HUES48 (cell line): ENCODE results near the gene COA3.
"Not testable (repeated sequence)": the region's sequence is repeated elsewhere in the genome, so short reads cannot be mapped to it uniquely, and the experiment has no call there.

ENCODE experiments used
- H3K27ac ChIP-seq: one replicate; pipeline ENCODE4 v1.7.0; 2013; ENCODE audit warnings: low read depth, low read length, inconsistent platforms
- H3K27me3 ChIP-seq: 2 replicates; pipeline ENCODE4 v1.6.1; 2013; ENCODE audit warnings: mild to moderate bottlenecking, low read length; ENCODE audit not compliant: control insufficient read depth, insufficient read depth
- H3K36me3 ChIP-seq: 2 replicates; pipeline ENCODE4 v1.6.1; 2013; ENCODE audit warnings: low read length; ENCODE audit not compliant: control insufficient read depth, insufficient read depth
- H3K4me1 ChIP-seq: 2 replicates; pipeline ENCODE4 v1.6.1; 2013; ENCODE audit warnings: mild to moderate bottlenecking, low read length; ENCODE audit not compliant: control insufficient read depth, insufficient read depth
- H3K4me3 ChIP-seq: 2 replicates; pipeline ENCODE4 v1.5.1; 2013; ENCODE audit warnings: mild to moderate bottlenecking, low read depth, low read length
- H3K9ac ChIP-seq: 2 replicates; pipeline ENCODE4 v1.6.1; 2013; ENCODE audit warnings: mild to moderate bottlenecking, low read depth, low read length, moderate library complexity
- H3K9me3 ChIP-seq: 2 replicates; pipeline ENCODE4 v1.6.1; 2013; ENCODE audit warnings: low read length; ENCODE audit not compliant: control insufficient read depth, insufficient read depth

COA3 gene

GRCh38 chr17:42779936-42780850, 18.3 kb downstream of the COA3 start, which contains the start of gene WNK4:
TSS of gene WNK4 (plus strand) at chr17:42780610. CDS start at chr17:42780699, 89 bp downstream.
- Histone ChIP-seq H3K4me1 (0 out of 2 replicates have a peak, but pooled peaks cover 5% of the 10 kb centered on the region), H3K4me3 (peak within 1 kb of the TSS; percentile 63), H3K9me3 (no peaks in the 10 kb centered on the region), H3K27ac (peak within 1 kb of the TSS; percentile 68), H3K9ac (no peak within 1 kb of the TSS; the same call in 1 of the 2 replicates), H3K36me3 (peaks cover 38% of the 10 kb centered on the region), H3K27me3 (peaks cover 20% of the 10 kb centered on the region)

- H3K9ac ChIP-seq: no peak overlapping the region
- H3K27ac ChIP-seq: no peak overlapping the region
- peaks cover 20% of the 10 kb centered on the region for H3K27me3 ChIP-seq
- H3K9me3 ChIP-seq: no peaks in the 10 kb centered on the region
- H3K4me3 ChIP-seq: peak overlapping the region; percentile 63
- peaks cover 46% of the 10 kb centered on the region for H3K36me3 ChIP-seq
- 0 out of 2 replicates have a peak, but pooled peaks cover 5% of the 10 kb centered on the region for H3K4me1 ChIP-seq
These were observed 19.1 kb downstream of the COA3 start for GRCh38 chr17:42779304-42779935.

- Histone ChIP-seq H3K4me3 (no peak overlapping the region), H3K27me3 (peaks cover 20% of the 10 kb centered on the region)
These were observed 19.9 kb downstream of the COA3 start for GRCh38 chr17:42778570-42778969.

GRCh38 chr17:42775534-42776098, 22.9 kb downstream of the COA3 start:
- Histone ChIP-seq H3K27me3 (no peaks in the 10 kb centered on the region; the same call in 1 of the 2 replicates), H3K4me3 (no peak overlapping the region), H3K27ac (no peak overlapping the region), H3K4me1 (0 out of 2 replicates have a peak, but pooled peaks cover 5% of the 10 kb centered on the region), H3K9me3 (no peaks in the 10 kb centered on the region), H3K9ac (no peak overlapping the region), H3K36me3 (peaks cover 48% of the 10 kb centered on the region)

More at GRCh38 chr17:42778570-42778969, 19.9 kb downstream of the COA3 start:
- H3K9me3 ChIP-seq: no peaks in the 10 kb centered on the region
- H3K4me1 ChIP-seq: 0 out of 2 replicates have a peak, but pooled peaks cover 5% of the 10 kb centered on the region
- H3K27ac ChIP-seq: no peak overlapping the region
- H3K9ac ChIP-seq: no peak overlapping the region
- peaks cover 48% of the 10 kb centered on the region for H3K36me3 ChIP-seq

- Histone ChIP-seq H3K36me3 (peaks cover 45% of the 10 kb centered on the region), H3K27me3 (no peaks in the 10 kb centered on the region), H3K4me3 (peak overlapping the region; percentile 75), H3K4me1 (no peaks in the 10 kb centered on the region), H3K9ac (no peak overlapping the region), H3K9me3 (no peaks in the 10 kb centered on the region), H3K27ac (peak overlapping the region; percentile 59)
These were observed 24.3 kb downstream of the COA3 start for GRCh38 chr17:42774066-42774745.

GRCh38 chr17:42773290-42774035, 25.0 kb downstream of the COA3 start, which contains the start of gene VPS25:
TSS of gene VPS25 (plus strand) at chr17:42773449. CDS start at chr17:42773476, 27 bp downstream.
- Histone ChIP-seq H3K36me3 (peaks cover 38% of the 10 kb centered on the region), H3K27ac (peak within 1 kb of the TSS; percentile 51)

GRCh38 chr17:42772945-42773289, 25.6 kb downstream of the COA3 start:
- Histone ChIP-seq H3K4me1 (no peaks in the 10 kb centered on the region), H3K9ac (peak overlapping the region; percentile 65; the same call in 1 of the 2 replicates), H3K27me3 (no peaks in the 10 kb centered on the region), H3K9me3 (no peaks in the 10 kb centered on the region), H3K4me3 (peak overlapping the region; percentile 75), H3K36me3 (peaks cover 33% of the 10 kb centered on the region), H3K27ac (peak overlapping the region; percentile 51)

More at GRCh38 chr17:42773290-42774035, 25.0 kb downstream of the COA3 start, which contains the start of gene VPS25:
- no peaks in the 10 kb centered on the region for H3K9me3 ChIP-seq
- H3K9ac ChIP-seq: peak within 1 kb of the TSS; percentile 65
- no peaks in the 10 kb centered on the region for H3K27me3 ChIP-seq
- no peaks in the 10 kb centered on the region for H3K4me1 ChIP-seq
- peak within 1 kb of the TSS; percentile 75 for H3K4me3 ChIP-seq

- not testable (repeated sequence) for H3K9ac ChIP-seq, H3K4me1 ChIP-seq
These were observed 28.5 kb downstream of the COA3 start for GRCh38 chr17:42769964-42770363.

GRCh38 chr17:42768006-42768405, 30.5 kb downstream of the COA3 start:
- not testable (repeated sequence) for H3K4me3 ChIP-seq, H3K9me3 ChIP-seq, H3K9ac ChIP-seq, H3K36me3 ChIP-seq, H3K4me1 ChIP-seq, H3K27ac ChIP-seq, H3K27me3 ChIP-seq

More at GRCh38 chr17:42769964-42770363, 28.5 kb downstream of the COA3 start:
- not testable (repeated sequence) for H3K4me3 ChIP-seq, H3K27ac ChIP-seq, H3K36me3 ChIP-seq, H3K27me3 ChIP-seq, H3K9me3 ChIP-seq

GRCh38 chr17:42767512-42767911, 31.0 kb downstream of the COA3 start:
- H3K4me1 ChIP-seq: peaks cover 6% of the 10 kb centered on the region
- no peaks in the 10 kb centered on the region for H3K9me3 ChIP-seq
- H3K4me3 ChIP-seq: no peak overlapping the region
- H3K27ac ChIP-seq: no peak overlapping the region
- H3K9ac ChIP-seq: no peak overlapping the region
- H3K36me3 ChIP-seq: no peaks in the 10 kb centered on the region
- peaks cover under 1% of the 10 kb centered on the region; the same call in 1 of the 2 replicates for H3K27me3 ChIP-seq
